AG04450 (cell line): Measurements from ENCODE around the gene TMEM150B. TPM values are rescaled to one million over a fixed set of nuclear protein-coding genes. Genes with fewer than 3 reads are reported as not detected.

Experiments
- CTCF ChIA-PET: fragments of 300-600, 350-600 bp; formaldehyde crosslinking; extraction: SDS; loops from one replicate; lab custom pipeline; 2022; ENCODE audit warnings: antibody characterized with exemption, inconsistent platforms; lab: Charles Lee
- POLR2A ChIA-PET: fragments of 350-600 bp; formaldehyde crosslinking; extraction: SDS; loops from one replicate; lab custom pipeline; 2021; ENCODE audit warnings: antibody characterized with exemption, inconsistent platforms; lab: Yijun Ruan, JAX
- DNase-seq: peaks from one replicate; pipeline ENCODE4 v3.0.0-alpha.2; 2011; ENCODE audit warnings: low read depth, low spot score
- H3K27ac ChIP-seq: one replicate; pipeline ENCODE4 v1.5.1; 2012; ENCODE audit warnings: low read depth, low read length, control low read depth
- H3K27me3 ChIP-seq: one replicate; pipeline ENCODE4 v1.6.0; 2012; ENCODE audit warnings: low read length; ENCODE audit not compliant: control insufficient read depth, insufficient read depth
- H3K4me3 ChIP-seq: 2 replicates; pipeline ENCODE4 v1.5.1; 2011; ENCODE audit warnings: mild to moderate bottlenecking, low read depth, low read length, control low read depth
- H3K9me3 ChIP-seq: 2 replicates; pipeline ENCODE4 v1.5.1; 2012; ENCODE audit warnings: low read length; ENCODE audit not compliant: control insufficient read depth, insufficient read depth
- polyA plus RNA-seq: library from polyadenylated mRNA; depleted of rRNA; stranded (reverse); fragments of >200 nt; gene quantifications from 2 replicates; pipeline ENCODE4 v1.2.3, GENCODE V29; 2011
- TF ChIP-seq, protein P1 (sequence below): IDR thresholded peaks from 2 replicates; pipeline ENCODE4 v1.5.1; 2011; ENCODE audit warnings: low read depth, low read length, control low read depth, inconsistent platforms

TMEM150B gene
- polyA plus RNA-seq, 1 experiment, result not detected

DNA sequence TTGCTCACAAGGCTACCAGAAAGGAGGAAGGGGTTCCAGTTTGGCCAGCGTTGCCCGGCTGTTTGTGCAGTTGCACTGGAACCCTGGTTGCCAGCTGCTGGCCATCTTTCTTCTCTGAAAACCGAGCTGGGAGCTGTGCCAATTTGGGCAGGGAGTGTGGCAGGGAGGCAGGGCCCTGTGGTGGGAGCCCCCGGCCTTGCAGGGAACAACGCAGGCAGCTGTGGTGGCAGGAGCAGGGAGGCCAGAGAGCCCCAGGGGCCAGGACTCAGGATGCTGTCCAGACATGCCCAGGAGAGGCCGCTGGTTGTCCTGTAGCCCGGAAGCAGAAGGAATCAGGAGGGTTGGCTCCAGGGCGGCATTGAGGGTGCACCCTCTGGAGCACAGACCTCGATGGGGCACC, 19.3 kb upstream of the TMEM150B start:
- POLR2A ChIA-PET, result interaction anchor here (0.5 to 1.2 kb wide), 2 partner anchors 26 to 63 kb away, joined by 4 to 6 read pairs; partner anchors contain the start of genes IL11 and UBE2S
- Histone ChIP-seq H3K9me3 (no peaks in the 10 kb centered on the region; the same call in 1 of the 2 replicates), H3K4me3 (no peak overlapping the region), H3K27me3 (no peaks in the 10 kb centered on the region), H3K27ac (no peak overlapping the region)
- TF ChIP-seq, protein P1, sequence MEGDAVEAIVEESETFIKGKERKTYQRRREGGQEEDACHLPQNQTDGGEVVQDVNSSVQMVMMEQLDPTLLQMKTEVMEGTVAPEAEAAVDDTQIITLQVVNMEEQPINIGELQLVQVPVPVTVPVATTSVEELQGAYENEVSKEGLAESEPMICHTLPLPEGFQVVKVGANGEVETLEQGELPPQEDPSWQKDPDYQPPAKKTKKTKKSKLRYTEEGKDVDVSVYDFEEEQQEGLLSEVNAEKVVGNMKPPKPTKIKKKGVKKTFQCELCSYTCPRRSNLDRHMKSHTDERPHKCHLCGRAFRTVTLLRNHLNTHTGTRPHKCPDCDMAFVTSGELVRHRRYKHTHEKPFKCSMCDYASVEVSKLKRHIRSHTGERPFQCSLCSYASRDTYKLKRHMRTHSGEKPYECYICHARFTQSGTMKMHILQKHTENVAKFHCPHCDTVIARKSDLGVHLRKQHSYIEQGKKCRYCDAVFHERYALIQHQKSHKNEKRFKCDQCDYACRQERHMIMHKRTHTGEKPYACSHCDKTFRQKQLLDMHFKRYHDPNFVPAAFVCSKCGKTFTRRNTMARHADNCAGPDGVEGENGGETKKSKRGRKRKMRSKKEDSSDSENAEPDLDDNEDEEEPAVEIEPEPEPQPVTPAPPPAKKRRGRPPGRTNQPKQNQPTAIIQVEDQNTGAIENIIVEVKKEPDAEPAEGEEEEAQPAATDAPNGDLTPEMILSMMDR, result no peak
- DNase-seq, result no peak
- CTCF ChIA-PET, result interaction anchor here (1.0 kb wide), 1 partner anchor 43 kb away, joined by 4 read pairs; no protein-coding TSS in a partner anchor

DNA sequence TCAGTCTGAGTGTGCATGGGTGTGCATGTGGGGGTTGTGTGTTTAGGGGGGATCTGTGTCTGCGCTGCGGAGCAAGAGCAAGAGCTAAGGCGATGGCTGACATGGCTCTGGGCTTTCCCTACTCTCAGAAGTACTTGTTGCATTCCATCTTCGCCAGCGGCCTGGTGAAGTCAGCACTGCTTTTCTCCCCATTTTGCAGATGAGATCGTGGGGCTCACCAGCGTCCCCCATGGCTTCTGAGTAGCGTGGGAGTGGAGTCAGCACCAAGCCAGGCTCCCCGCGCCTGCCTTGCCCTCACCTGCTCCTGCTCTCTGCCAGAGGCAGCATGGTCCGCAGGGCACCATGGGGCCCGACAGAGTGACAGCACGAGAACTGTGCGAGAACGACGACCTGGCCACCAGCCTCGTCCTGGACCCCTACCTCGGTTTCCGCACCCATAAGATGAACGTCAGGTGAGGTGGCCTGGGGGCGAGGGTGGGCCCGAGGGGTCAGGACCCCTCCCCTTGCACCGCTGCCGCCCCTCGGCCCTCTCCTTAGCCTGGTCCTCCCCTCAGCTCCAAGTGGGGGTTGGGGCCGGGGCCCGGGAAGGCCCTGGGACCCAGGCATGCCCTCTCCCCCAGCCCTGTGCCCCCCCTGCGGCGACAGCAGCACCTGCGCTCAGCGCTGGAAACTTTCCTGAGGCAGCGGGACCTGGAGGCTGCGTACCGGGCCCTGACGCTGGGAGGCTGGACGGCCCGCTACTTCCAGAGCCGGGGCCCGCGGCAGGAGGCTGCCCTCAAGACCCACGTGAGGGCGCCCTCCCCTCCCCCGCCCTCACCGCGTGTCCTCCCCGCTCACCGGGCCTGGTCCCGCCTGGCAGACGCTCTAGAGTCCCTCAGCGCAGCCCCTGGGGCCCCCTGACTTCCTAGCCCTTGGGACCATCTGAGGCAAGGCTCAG, 16.7 kb upstream of the TMEM150B start:
- DNase-seq, result no peak
- TF ChIP-seq, protein P1, result no peak
- CTCF ChIA-PET, result interaction anchor here (0.7 kb wide), 1 partner anchor 201 kb away, joined by 4 read pairs; no protein-coding TSS in a partner anchor

DNA sequence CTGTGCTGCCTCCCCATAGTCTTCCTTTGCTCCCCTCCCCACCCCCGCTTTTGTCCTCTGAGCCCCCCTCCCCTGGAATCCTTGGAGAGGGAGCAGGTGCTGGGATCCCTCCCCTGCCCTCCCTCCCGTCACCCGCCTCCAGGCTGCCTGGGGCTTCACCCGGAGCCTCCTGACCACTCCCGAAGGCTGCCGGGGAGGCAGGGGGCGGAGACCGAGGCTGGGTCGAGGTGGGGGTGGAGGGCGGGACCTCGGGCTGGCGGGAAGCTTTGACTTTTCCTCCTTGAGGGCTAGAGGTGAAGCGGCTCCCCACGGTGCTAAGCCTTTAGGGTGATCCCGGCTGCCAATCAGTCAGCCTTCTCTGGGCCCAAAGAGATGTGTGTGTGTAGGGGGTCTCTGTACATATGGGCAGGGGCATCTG, 16.0 kb upstream of the TMEM150B start:
- POLR2A ChIA-PET, result interaction anchor here (0.7 kb wide), 1 partner anchor 1199 kb away, joined by 5 read pairs; no protein-coding TSS in a partner anchor
- no peak for DNase-seq
- H3K27ac ChIP-seq, result no peak overlapping the region
- H3K27me3 ChIP-seq, result no peaks in the 10 kb centered on the region
- H3K9me3 ChIP-seq, result no peaks in the 10 kb centered on the region; the same call in 1 of the 2 replicates
- CTCF ChIA-PET, result interaction anchor here (0.6 to 0.7 kb wide), 2 partner anchors 195 to 200 kb away, joined by 3 to 4 read pairs; no protein-coding TSS in a partner anchor
- TF ChIP-seq, protein P1, result no peak
- H3K4me3 ChIP-seq, result peak overlapping the region; percentile 79

More for the DNA sequence above, 16.7 kb upstream of the TMEM150B start:
- no peaks in the 10 kb centered on the region for H3K27me3 ChIP-seq
- H3K9me3 ChIP-seq, result no peaks in the 10 kb centered on the region; the same call in 1 of the 2 replicates
- H3K4me3 ChIP-seq, result peak overlapping the region; percentile 38
- no peak overlapping the region for H3K27ac ChIP-seq
- POLR2A ChIA-PET, result no interaction called here

DNA sequence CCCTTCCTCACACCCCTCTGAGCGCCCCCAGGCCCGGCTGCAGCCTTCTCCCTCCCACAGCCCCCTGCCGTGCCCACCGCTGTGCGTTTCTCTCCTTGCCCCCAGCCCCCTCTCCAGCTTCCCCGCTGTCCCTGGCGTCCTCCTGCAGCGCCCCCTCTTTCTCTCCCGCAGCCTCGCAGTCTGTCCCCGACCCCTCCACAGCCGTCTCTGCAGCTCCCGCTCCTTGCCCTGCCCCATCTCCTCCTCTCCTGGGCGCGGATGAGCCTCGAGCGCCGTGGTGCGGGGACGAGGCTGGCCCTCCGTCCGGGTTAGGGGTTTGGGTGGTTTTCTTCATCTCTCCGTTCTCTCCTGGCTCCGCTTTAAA, 15.6 kb upstream of the TMEM150B start:
- DNase-seq, result no peak
- ChIA-PET CTCF (interaction anchor here (0.6 kb wide), 1 partner anchor 195 kb away, joined by 3 read pairs; no protein-coding TSS in a partner anchor), POLR2A (interaction anchor here (0.7 kb wide), 1 partner anchor 1198 kb away, joined by 5 read pairs; no protein-coding TSS in a partner anchor)
- Histone ChIP-seq H3K9me3 (no peaks in the 10 kb centered on the region; the same call in 1 of the 2 replicates), H3K27ac (no peak overlapping the region), H3K27me3 (no peaks in the 10 kb centered on the region), H3K4me3 (peak overlapping the region; percentile 79)
- TF ChIP-seq, protein P1, result peak; percentile 28
